GM12878 (cell line): ENCODE results near the gene NAALAD2.

Experiments used
- ASH2L ChIP-seq: fragments of 300-600, 200-600 bp; sonication (generic); IDR thresholded peaks from 2 replicates; pipeline ENCODE4 v1.6.1; 2017; ENCODE audit warnings: low read depth, mild to moderate bottlenecking, borderline replicate concordance
- CHD2 ChIP-seq: IDR thresholded peaks from 2 replicates; pipeline ENCODE4 v1.6.1; 2011; ENCODE audit warnings: low read depth, low read length, improper control_type of control experiment, borderline replicate concordance
- HDAC2 ChIP-seq: fragments of 200-600 bp; sonication (generic); IDR thresholded peaks from 2 replicates; pipeline ENCODE4 v1.6.1; 2017
- MLLT1 ChIP-seq: fragments of 450-650 bp; IDR thresholded peaks from 2 replicates; pipeline ENCODE4 v1.6.1; 2016; ENCODE audit warnings: mild to moderate bottlenecking
- TF ChIP-seq, protein P1 (sequence below), 3 experiments: IDR thresholded peaks in 2 of 3; conservative IDR thresholded peaks in 1 of 3; 2 replicates each; pipeline ENCODE4 v1.5.1; 2011; ENCODE audit warnings: low read depth in 3 of 3, low read length in 3 of 3, mild to moderate bottlenecking in 3 of 3, control low read depth in 2 of 3, moderate library complexity in 2 of 3, inconsistent platforms in 1 of 3, mixed read lengths in 1 of 3; ENCODE audit not compliant: control insufficient read depth in 2 of 3, insufficient read depth in 1 of 3; ENCODE audit errors: extremely low read depth in 1 of 3
- TF ChIP-seq, protein P2 (sequence below): fragments of 450-650 bp; IDR thresholded peaks from 2 replicates; pipeline ENCODE4 v1.6.1; 2017; ENCODE audit warnings: mild to moderate bottlenecking

DNA sequence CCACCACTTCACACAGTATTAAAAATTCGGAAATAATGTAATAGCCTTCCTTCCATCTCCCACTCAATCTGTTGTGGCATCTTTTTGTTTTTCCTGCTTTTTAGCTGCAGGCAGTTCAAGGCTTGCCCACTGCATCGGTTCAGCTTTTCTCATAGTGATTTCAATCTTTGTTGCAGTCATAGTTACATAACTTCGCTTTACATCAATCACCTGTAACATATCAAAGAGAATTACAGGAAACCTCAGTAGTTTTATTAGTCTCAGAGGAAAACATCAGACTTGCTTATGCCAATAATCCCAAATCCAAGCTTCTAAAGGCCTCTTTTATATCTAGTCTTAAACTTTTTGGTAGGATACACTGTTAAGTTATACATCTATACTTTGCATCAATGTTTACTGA lies 67.9 kb downstream of the NAALAD2 start:
- TF ChIP-seq, protein P1, sequence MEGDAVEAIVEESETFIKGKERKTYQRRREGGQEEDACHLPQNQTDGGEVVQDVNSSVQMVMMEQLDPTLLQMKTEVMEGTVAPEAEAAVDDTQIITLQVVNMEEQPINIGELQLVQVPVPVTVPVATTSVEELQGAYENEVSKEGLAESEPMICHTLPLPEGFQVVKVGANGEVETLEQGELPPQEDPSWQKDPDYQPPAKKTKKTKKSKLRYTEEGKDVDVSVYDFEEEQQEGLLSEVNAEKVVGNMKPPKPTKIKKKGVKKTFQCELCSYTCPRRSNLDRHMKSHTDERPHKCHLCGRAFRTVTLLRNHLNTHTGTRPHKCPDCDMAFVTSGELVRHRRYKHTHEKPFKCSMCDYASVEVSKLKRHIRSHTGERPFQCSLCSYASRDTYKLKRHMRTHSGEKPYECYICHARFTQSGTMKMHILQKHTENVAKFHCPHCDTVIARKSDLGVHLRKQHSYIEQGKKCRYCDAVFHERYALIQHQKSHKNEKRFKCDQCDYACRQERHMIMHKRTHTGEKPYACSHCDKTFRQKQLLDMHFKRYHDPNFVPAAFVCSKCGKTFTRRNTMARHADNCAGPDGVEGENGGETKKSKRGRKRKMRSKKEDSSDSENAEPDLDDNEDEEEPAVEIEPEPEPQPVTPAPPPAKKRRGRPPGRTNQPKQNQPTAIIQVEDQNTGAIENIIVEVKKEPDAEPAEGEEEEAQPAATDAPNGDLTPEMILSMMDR (IDR thresholded peaks at IDR 0.05 in 2 of 3, conservative IDR thresholded peaks at IDR 0.05 in 1 of 3; ENCODE audit: control insufficient read depth in 2 of 3, extremely low read depth in 1 of 3, insufficient read depth in 1 of 3, low read depth in 3 of 3, low read length in 3 of 3): no peak
- no peak for TF ChIP-seq ASH2L
- TF ChIP-seq, protein P2, sequence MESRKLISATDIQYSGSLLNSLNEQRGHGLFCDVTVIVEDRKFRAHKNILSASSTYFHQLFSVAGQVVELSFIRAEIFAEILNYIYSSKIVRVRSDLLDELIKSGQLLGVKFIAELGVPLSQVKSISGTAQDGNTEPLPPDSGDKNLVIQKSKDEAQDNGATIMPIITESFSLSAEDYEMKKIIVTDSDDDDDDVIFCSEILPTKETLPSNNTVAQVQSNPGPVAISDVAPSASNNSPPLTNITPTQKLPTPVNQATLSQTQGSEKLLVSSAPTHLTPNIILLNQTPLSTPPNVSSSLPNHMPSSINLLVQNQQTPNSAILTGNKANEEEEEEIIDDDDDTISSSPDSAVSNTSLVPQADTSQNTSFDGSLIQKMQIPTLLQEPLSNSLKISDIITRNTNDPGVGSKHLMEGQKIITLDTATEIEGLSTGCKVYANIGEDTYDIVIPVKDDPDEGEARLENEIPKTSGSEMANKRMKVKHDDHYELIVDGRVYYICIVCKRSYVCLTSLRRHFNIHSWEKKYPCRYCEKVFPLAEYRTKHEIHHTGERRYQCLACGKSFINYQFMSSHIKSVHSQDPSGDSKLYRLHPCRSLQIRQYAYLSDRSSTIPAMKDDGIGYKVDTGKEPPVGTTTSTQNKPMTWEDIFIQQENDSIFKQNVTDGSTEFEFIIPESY: no peak
- no peak for TF ChIP-seq MLLT1
- no peak for TF ChIP-seq HDAC2
- TF ChIP-seq CHD2: no peak
